Measurements from ENCODE around the gene HCAR1. TPM values are rescaled to one million over a fixed set of nuclear protein-coding genes. Genes with fewer than 3 reads are reported as not detected.

Gene HCAR1
- total RNA-seq, 1 experiment from 2014 or later = not detected

- Mint-ChIP-seq H3K36me3 (ENCODE audit: insufficient read depth, unreplicated experiment) (no peaks in the 10 kb centered on the region), H3K4me1 (ENCODE audit: insufficient read depth, unreplicated experiment) (no peaks in the 10 kb centered on the region), H3K27ac (ENCODE audit: low read depth, unreplicated experiment) (no peak overlapping the region), H3K4me3 (ENCODE audit: unreplicated experiment) (no peak overlapping the region), H3K9me3 (ENCODE audit: unreplicated experiment) (no peaks in the 10 kb centered on the region), H3K27me3 (ENCODE audit: insufficient read depth, unreplicated experiment) (no peaks in the 10 kb centered on the region)
- CTCF ChIA-PET = interaction anchor here (1.0 kb wide), 1 partner anchor 109 kb away, joined by 5 read pairs; no protein-coding TSS in a partner anchor
- BruUV-seq (replicated peaks) = no TSS peak
- intact Hi-C loops (cut with micrococcal nuclease) = no loop called here
- POLR2A ChIA-PET = no interaction called here
- no peak for DNase-seq (ENCODE audit: unreplicated experiment)
- TF ChIP-seq, protein P1, sequence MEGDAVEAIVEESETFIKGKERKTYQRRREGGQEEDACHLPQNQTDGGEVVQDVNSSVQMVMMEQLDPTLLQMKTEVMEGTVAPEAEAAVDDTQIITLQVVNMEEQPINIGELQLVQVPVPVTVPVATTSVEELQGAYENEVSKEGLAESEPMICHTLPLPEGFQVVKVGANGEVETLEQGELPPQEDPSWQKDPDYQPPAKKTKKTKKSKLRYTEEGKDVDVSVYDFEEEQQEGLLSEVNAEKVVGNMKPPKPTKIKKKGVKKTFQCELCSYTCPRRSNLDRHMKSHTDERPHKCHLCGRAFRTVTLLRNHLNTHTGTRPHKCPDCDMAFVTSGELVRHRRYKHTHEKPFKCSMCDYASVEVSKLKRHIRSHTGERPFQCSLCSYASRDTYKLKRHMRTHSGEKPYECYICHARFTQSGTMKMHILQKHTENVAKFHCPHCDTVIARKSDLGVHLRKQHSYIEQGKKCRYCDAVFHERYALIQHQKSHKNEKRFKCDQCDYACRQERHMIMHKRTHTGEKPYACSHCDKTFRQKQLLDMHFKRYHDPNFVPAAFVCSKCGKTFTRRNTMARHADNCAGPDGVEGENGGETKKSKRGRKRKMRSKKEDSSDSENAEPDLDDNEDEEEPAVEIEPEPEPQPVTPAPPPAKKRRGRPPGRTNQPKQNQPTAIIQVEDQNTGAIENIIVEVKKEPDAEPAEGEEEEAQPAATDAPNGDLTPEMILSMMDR (IDR thresholded peaks at IDR 0.05; ENCODE audit: unreplicated experiment) = no peak
Observed at GRCh38 chr12:122747224-122748135, 16.8 kb upstream of the HCAR1 start.

DNA sequence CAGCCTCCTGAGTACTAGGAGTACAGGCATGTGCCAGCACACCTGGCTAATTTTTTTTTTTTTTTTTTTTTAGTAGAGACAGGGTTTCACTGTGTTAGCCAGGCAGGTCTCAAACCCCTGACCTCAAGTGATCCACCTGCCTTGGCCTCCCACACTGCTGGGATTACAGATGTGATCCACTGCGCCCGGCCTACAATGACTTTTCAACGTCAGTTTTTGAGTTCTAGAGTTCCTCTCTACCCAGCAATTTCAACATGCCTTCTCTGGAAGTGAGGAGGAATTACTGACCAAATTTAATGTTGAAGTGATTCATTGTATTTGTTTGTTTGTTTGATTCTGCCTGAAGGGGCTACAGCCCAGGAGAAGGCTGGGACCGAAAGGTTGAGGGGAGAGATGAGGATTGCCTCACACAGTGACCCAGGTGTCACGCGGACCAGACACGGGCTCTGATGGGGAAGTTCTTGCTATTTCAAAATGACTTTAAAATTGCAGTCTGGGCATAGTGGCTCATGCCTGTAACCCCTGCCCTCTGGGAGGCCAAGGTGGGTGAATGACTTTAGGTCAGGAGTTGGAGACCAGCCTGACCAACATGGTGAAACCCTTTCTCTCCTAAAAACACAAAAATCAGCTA is 13.4 kb upstream of the HCAR1 start:
- Mint-ChIP-seq H3K27me3 (ENCODE audit: insufficient read depth, unreplicated experiment) (no peaks in the 10 kb centered on the region), H3K4me3 (ENCODE audit: unreplicated experiment) (no peak overlapping the region), H3K4me1 (ENCODE audit: insufficient read depth, unreplicated experiment) (no peaks in the 10 kb centered on the region), H3K36me3 (ENCODE audit: insufficient read depth, unreplicated experiment) (no peaks in the 10 kb centered on the region), H3K27ac (ENCODE audit: low read depth, unreplicated experiment) (no peak overlapping the region), H3K9me3 (ENCODE audit: unreplicated experiment) (no peaks in the 10 kb centered on the region)
- ChIA-PET POLR2A (no interaction called here), CTCF (interaction anchor here (0.6 kb wide), 1 partner anchor 24 kb away, joined by 3 read pairs; no protein-coding TSS in a partner anchor)
- no TSS peak for BruUV-seq (replicated peaks)
- DNase-seq (ENCODE audit: unreplicated experiment) = no peak
- intact Hi-C loops (cut with micrococcal nuclease) = no loop called here
- TF ChIP-seq, protein P1 (IDR thresholded peaks at IDR 0.05; ENCODE audit: unreplicated experiment) = no peak

GRCh38 chr12:122740351-122740750 is 9.7 kb upstream of the HCAR1 start:
- ChIA-PET POLR2A (no interaction called here), CTCF (no interaction called here)
- intact Hi-C loops (cut with micrococcal nuclease) = no loop called here
- Mint-ChIP-seq H3K4me1 (ENCODE audit: insufficient read depth, unreplicated experiment) (no peaks in the 10 kb centered on the region), H3K27me3 (ENCODE audit: insufficient read depth, unreplicated experiment) (no peaks in the 10 kb centered on the region), H3K27ac (ENCODE audit: low read depth, unreplicated experiment) (no peak overlapping the region), H3K36me3 (ENCODE audit: insufficient read depth, unreplicated experiment) (no peaks in the 10 kb centered on the region), H3K9me3 (ENCODE audit: unreplicated experiment) (no peaks in the 10 kb centered on the region), H3K4me3 (ENCODE audit: unreplicated experiment) (no peak overlapping the region)
- no TSS peak for BruUV-seq (replicated peaks)
- TF ChIP-seq, protein P1 (IDR thresholded peaks at IDR 0.05; ENCODE audit: unreplicated experiment) = no peak
- DNase-seq (ENCODE audit: unreplicated experiment) = no peak

- no peaks in the 10 kb centered on the region for H3K9me3 Mint-ChIP-seq (ENCODE audit: unreplicated experiment)
- H3K27me3 Mint-ChIP-seq (ENCODE audit: insufficient read depth, unreplicated experiment) = no peaks in the 10 kb centered on the region
- no peaks in the 10 kb centered on the region for H3K36me3 Mint-ChIP-seq (ENCODE audit: insufficient read depth, unreplicated experiment)
- H3K27ac Mint-ChIP-seq (ENCODE audit: low read depth, unreplicated experiment) = no peak overlapping the region
- no peak for DNase-seq (ENCODE audit: unreplicated experiment)
- BruUV-seq (replicated peaks) = no TSS peak
- H3K4me1 Mint-ChIP-seq (ENCODE audit: insufficient read depth, unreplicated experiment) = no peaks in the 10 kb centered on the region
- intact Hi-C loops (cut with micrococcal nuclease) = no loop called here
- TF ChIP-seq, protein P1 (IDR thresholded peaks at IDR 0.05; ENCODE audit: unreplicated experiment) = no peak
- ChIA-PET CTCF (interaction anchor here (1.1 to 1.2 kb wide), 3 partner anchors 10 to 100 kb away, joined by 3 to 4 read pairs (median 3); no protein-coding TSS in a partner anchor), POLR2A (interaction anchor here (1.0 kb wide), 1 partner anchor 92 kb away, joined by 3 read pairs; no protein-coding TSS in a partner anchor)
- no peak overlapping the region for H3K4me3 Mint-ChIP-seq (ENCODE audit: unreplicated experiment)
Observed at GRCh38 chr12:122738571-122738970, 7.9 kb upstream of the HCAR1 start.

Measured in MCF 10A (cell line).